ENCODE measurements around the gene FMO5.

DNA sequence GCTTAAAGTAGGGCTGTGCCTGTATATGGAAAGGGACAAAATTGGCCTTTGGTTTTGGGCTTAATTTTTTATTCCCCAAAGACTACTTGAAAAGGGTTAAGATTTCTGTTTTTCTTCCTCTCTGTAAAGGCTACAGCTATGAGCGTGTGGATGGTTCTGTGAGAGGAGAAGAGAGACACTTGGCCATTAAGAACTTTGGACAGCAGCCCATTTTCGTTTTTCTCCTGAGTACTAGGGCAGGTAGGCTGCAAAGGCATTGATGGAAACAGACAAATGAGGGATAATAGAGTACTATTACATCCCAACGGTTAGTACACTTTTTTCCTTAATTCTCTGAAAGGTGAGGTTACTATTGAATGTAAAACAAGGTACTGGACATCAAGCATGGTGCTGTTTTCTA lies 46.9 kb upstream of the FMO5 start:
- TF ChIP-seq POLR2AphosphoS5 (IDR thresholded peaks at IDR 0.05; ENCODE audit: low read depth, low read length), result no peak
- TF ChIP-seq, protein P1, sequence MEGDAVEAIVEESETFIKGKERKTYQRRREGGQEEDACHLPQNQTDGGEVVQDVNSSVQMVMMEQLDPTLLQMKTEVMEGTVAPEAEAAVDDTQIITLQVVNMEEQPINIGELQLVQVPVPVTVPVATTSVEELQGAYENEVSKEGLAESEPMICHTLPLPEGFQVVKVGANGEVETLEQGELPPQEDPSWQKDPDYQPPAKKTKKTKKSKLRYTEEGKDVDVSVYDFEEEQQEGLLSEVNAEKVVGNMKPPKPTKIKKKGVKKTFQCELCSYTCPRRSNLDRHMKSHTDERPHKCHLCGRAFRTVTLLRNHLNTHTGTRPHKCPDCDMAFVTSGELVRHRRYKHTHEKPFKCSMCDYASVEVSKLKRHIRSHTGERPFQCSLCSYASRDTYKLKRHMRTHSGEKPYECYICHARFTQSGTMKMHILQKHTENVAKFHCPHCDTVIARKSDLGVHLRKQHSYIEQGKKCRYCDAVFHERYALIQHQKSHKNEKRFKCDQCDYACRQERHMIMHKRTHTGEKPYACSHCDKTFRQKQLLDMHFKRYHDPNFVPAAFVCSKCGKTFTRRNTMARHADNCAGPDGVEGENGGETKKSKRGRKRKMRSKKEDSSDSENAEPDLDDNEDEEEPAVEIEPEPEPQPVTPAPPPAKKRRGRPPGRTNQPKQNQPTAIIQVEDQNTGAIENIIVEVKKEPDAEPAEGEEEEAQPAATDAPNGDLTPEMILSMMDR (IDR thresholded peaks at IDR 0.05), result no peak
- TF ChIP-seq, protein P2, sequence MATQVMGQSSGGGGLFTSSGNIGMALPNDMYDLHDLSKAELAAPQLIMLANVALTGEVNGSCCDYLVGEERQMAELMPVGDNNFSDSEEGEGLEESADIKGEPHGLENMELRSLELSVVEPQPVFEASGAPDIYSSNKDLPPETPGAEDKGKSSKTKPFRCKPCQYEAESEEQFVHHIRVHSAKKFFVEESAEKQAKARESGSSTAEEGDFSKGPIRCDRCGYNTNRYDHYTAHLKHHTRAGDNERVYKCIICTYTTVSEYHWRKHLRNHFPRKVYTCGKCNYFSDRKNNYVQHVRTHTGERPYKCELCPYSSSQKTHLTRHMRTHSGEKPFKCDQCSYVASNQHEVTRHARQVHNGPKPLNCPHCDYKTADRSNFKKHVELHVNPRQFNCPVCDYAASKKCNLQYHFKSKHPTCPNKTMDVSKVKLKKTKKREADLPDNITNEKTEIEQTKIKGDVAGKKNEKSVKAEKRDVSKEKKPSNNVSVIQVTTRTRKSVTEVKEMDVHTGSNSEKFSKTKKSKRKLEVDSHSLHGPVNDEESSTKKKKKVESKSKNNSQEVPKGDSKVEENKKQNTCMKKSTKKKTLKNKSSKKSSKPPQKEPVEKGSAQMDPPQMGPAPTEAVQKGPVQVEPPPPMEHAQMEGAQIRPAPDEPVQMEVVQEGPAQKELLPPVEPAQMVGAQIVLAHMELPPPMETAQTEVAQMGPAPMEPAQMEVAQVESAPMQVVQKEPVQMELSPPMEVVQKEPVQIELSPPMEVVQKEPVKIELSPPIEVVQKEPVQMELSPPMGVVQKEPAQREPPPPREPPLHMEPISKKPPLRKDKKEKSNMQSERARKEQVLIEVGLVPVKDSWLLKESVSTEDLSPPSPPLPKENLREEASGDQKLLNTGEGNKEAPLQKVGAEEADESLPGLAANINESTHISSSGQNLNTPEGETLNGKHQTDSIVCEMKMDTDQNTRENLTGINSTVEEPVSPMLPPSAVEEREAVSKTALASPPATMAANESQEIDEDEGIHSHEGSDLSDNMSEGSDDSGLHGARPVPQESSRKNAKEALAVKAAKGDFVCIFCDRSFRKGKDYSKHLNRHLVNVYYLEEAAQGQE (IDR thresholded peaks at IDR 0.05; ENCODE audit: insufficient read depth in 1 of 2, low read depth in 2 of 2, low read length in 1 of 2), result no peak
